K562 (cell line): ENCODE measurements around the gene MED29. TPM values are rescaled to one million over a fixed set of nuclear protein-coding genes. Genes with fewer than 3 reads are reported as not detected.

ENCODE experiments used
- ATAC-seq: fragments of 200-7000 bp; cut with Tn5 transposase; 3 replicates; pipeline ENCODE4 v1.9.1; 2020; ENCODE audit warnings: moderate library complexity
- BruUV-seq: library from RNA; stranded (reverse); fragments of 400-500 nt; replicated peaks from 2 replicates; lab custom pipeline; 2021; lab: Mats Ljungman, UMichigan
- CTCF ChIA-PET: fragments of 300-600 bp; formaldehyde crosslinking; extraction: SDS; loops from one replicate; lab custom pipeline; 2021; ENCODE audit warnings: low intra/inter-chr PET ratio; lab: Yijun Ruan, JAX
- POLR2A ChIA-PET: fragments of 300-600, 350-650 bp; sonication (Branson Sonifier 250); formaldehyde crosslinking; extraction: SDS; loops from one replicate; lab custom pipeline; 2021; ENCODE audit warnings: antibody characterized with exemption, inconsistent platforms; lab: Yijun Ruan, JAX
- DNase-seq, 4 experiments: peaks; one replicate each; pipeline versions ENCODE4 v3.0.0 to v3.0.0-alpha.2; 2011 to 2018; ENCODE audit warnings: low spot score in 3 of 4, mixed read lengths in 3 of 4; ENCODE audit errors: extremely low read depth in 1 of 4
- FAIRE-seq: peaks from 2 replicates; lab custom pipeline; 2011; peaks lifted over from hg19 to GRCh38; lab: Jason Lieb, UNC
- H2AFZ ChIP-seq: 2 replicates; pipeline ENCODE4 v1.6.0; 2011; ENCODE audit warnings: low read depth, low read length, control low read depth, inconsistent platforms
- H3K27ac ChIP-seq: fragments of 200-600 bp; 3 replicates; pipeline ENCODE4 v1.8.0; 2011; ENCODE audit warnings: low read depth, mild to moderate bottlenecking, control low read depth, inconsistent platforms, low read length, moderate library complexity, mixed read lengths; ENCODE audit errors: extremely low read depth
- H3K27me3 ChIP-seq, 2 experiments: fragments of 300-600 bp in 1 of 2; 2 replicates in 1 of 2; 3 replicates in 1 of 2; pipeline versions ENCODE4 v1.6.0 to v1.8.0; 2011; ENCODE audit warnings: inconsistent platforms in 2 of 2, low read length in 2 of 2, mild to moderate bottlenecking in 1 of 2, mixed read lengths in 1 of 2, moderate library complexity in 1 of 2; ENCODE audit not compliant: control insufficient read depth in 2 of 2, insufficient read depth in 2 of 2
- H3K36me3 ChIP-seq: fragments of 300-600 bp; 3 replicates; pipeline ENCODE4 v1.8.0; 2011; ENCODE audit warnings: mild to moderate bottlenecking, low read length, inconsistent platforms; ENCODE audit not compliant: control insufficient read depth, insufficient read depth
- H3K4me1 ChIP-seq, 2 experiments: fragments of 200-600 bp in 1 of 2; replicated peaks in 1 of 2; 2 replicates in 1 of 2; 3 replicates in 1 of 2; pipeline versions ENCODE4 v1.5.1 to v1.8.0; 2011; ENCODE audit warnings: inconsistent platforms in 2 of 2, low read length in 2 of 2, mild to moderate bottlenecking in 1 of 2, mixed read lengths in 1 of 2, moderate library complexity in 1 of 2; ENCODE audit not compliant: control insufficient read depth in 2 of 2, insufficient read depth in 2 of 2
- H3K4me2 ChIP-seq: 2 replicates; pipeline ENCODE4 v1.6.1; 2011; ENCODE audit warnings: low read length, control low read depth, inconsistent platforms, mixed read lengths; ENCODE audit not compliant: insufficient read depth
- H3K4me3 ChIP-seq: fragments of 200-600 bp; sonication (generic), shearing (Covaris generic); 2 replicates; pipeline ENCODE4 v1.5.1; 2016; ENCODE audit warnings: control low read depth, inconsistent platforms
- H3K79me2 ChIP-seq: fragments of 200-600 bp; 3 replicates; pipeline ENCODE4 v1.8.0; 2011; ENCODE audit warnings: low read length, inconsistent platforms; ENCODE audit not compliant: control insufficient read depth, insufficient read depth
- H3K9ac ChIP-seq, 2 experiments: 2 replicates each; pipeline versions ENCODE4 v1.6.0 to v1.6.1; 2011; ENCODE audit warnings: low read depth in 2 of 2, low read length in 2 of 2, control low read depth in 1 of 2, inconsistent platforms in 1 of 2, mild to moderate bottlenecking in 1 of 2, mixed read lengths in 1 of 2; ENCODE audit not compliant: insufficient read depth in 1 of 2
- H3K9me1 ChIP-seq: one replicate; pipeline ENCODE4 v1.6.0; 2011; ENCODE audit warnings: inconsistent platforms, mild to moderate bottlenecking, low read length, moderate library complexity; ENCODE audit not compliant: control insufficient read depth, insufficient read depth
- H3K9me3 ChIP-seq: replicated peaks from 2 replicates; pipeline ENCODE4 v1.5.1; 2011; ENCODE audit warnings: low read depth, low read length, inconsistent platforms; ENCODE audit not compliant: control insufficient read depth, insufficient read depth
- H4K20me1 ChIP-seq: replicated peaks from 2 replicates; pipeline ENCODE4 v1.6.1; 2011; ENCODE audit warnings: low read length, inconsistent platforms, mixed read lengths; ENCODE audit not compliant: control insufficient read depth, insufficient read depth
- ATF3 ChIP-seq, 2 experiments: fragments of 450-650 bp in 1 of 2; sonication (generic) in 1 of 2; formaldehyde crosslinking in 1 of 2; IDR thresholded peaks in 1 of 2; conservative IDR thresholded peaks in 1 of 2; 2 replicates each; pipeline versions ENCODE4 v1.6.1 to v1.8.1; 2016 to 2023; ENCODE audit warnings: mild to moderate bottlenecking in 2 of 2, moderate library complexity in 2 of 2, inconsistent platforms in 1 of 2, missing genetic modification reagents in 1 of 2
- CHD7 ChIP-seq: fragments of 200-600 bp; sonication (generic); IDR thresholded peaks from one replicate; pipeline ENCODE4 v1.6.1; 2012; ENCODE audit warnings: mild to moderate bottlenecking, low read depth, low read length, inconsistent platforms
- ERF ChIP-seq: fragments of 450-650 bp; formaldehyde crosslinking; IDR thresholded peaks from 2 replicates; pipeline ENCODE4 v1.4.0; 2020; ENCODE audit warnings: mild to moderate bottlenecking, mixed read lengths
- NCOA2 ChIP-seq, 2 experiments: fragments of 450-650 bp; IDR thresholded peaks; 2 replicates each; pipeline ENCODE4 v1.6.1; 2018; ENCODE audit warnings: mild to moderate bottlenecking in 2 of 2, moderate library complexity in 1 of 2; ENCODE audit not compliant: partially characterized antibody in 2 of 2
- PPARD ChIP-seq: fragments of 250-450 bp; sonication (Bioruptor Pico); IDR thresholded peaks from 2 replicates; pipeline ENCODE4 v1.8.0; 2022; ENCODE audit warnings: inconsistent platforms, mild to moderate bottlenecking, moderate library complexity
- RBM15 ChIP-seq: fragments of 200-400 bp; formaldehyde crosslinking; IDR thresholded peaks from 2 replicates; pipeline ENCODE4 v1.6.1; 2018; ENCODE audit warnings: mild to moderate bottlenecking, low read length, moderate library complexity; ENCODE audit not compliant: insufficient read depth
- RNF2 ChIP-seq: sonication (generic); IDR thresholded peaks from 2 replicates; pipeline ENCODE4 v1.6.1; 2016
- SNRNP70 ChIP-seq: fragments of 200-400 bp; formaldehyde crosslinking; optimal IDR thresholded peaks from 2 replicates; pipeline ENCODE3; 2017; ENCODE audit warnings: low read depth, low read length
- ZNF174 ChIP-seq: fragments of 250-450 bp; sonication (Bioruptor Pico); IDR thresholded peaks from 2 replicates; pipeline ENCODE4 v1.4.0; 2020; ENCODE audit warnings: mild to moderate bottlenecking
- WGBS: fragments of 100-300 bp; shearing (Covaris generic); methylation state at CpG from one replicate; pipeline ENCODE4 v1.1.6; 2016; ENCODE audit warnings: low coverage, mixed read lengths; ENCODE audit not compliant: insufficient coverage; ENCODE audit errors: missing lambda C conversion rate; 5-methylcytosine and 5-hydroxymethylcytosine counted together
- in situ Hi-C: fragments of 300-500 bp; cut with MboI; formaldehyde crosslinking; loops from 4 replicates; pipeline ENCODE4 v1.15.0; 2018; ENCODE audit warnings: inconsistent platforms, mixed read lengths
- intact Hi-C: fragments of 100-400 bp; cut with micrococcal nuclease; formaldehyde crosslinking; loops from 2 replicates; pipeline ENCODE4 v1.14.2; 2022
- polyA plus RNA-seq, 8 experiments: library from polyadenylated mRNA; depleted of rRNA in 4 of 8; stranded (reverse) in 5 of 8; unstranded in 3 of 8; fragments of >200 nt; fragmentation: Nextera tagmentation in 2 of 8; fragmentation: Illumina TruSeq in 1 of 8; extraction: Ambion mirVana in 2 of 8; extraction: Trizol in 1 of 8; gene quantifications; 2 replicates each; pipeline versions ENCODE4 v1.2.1 to v1.2.3, GENCODE V29; 2011 to 2014; ENCODE audit warnings: inconsistent platforms in 1 of 8, missing spikeins in 1 of 8
- total RNA-seq, 7 experiments: library from RNA; depleted of rRNA in 6 of 7; stranded (reverse); fragments of >200 nt in 6 of 7; fragmentation: Illumina TruSeq in 2 of 7; extraction: Trizol in 2 of 7; gene quantifications; 2 replicates each; pipeline versions ENCODE4 v1.2.1 to v1.2.3, GENCODE V29; 2011 to 2021; ENCODE audit warnings: low replicate concordance in 1 of 7

Gene MED29
- total and polyA plus RNA-seq, 9 of the 15 experiments (the other 6 are each of a cell fraction or from before 2014, with no cell fraction given): 1.8 to 22.6 (median 12.4) TPM

GRCh38 chr19:39372047-39372802 is 19.0 kb upstream of the MED29 start:
- no peaks in the 10 kb centered on the region for H3K27me3 ChIP-seq
- intact Hi-C loops: no loop called here
- no peaks in the 10 kb centered on the region for H3K4me1 ChIP-seq
- BruUV-seq: no TSS peak
- H3K79me2 ChIP-seq: no peaks in the 10 kb centered on the region
- ChIA-PET CTCF (no interaction called here), POLR2A (interaction anchor here (1.0 to 1.8 kb wide), 2 partner anchors 17 to 19 kb away, joined by 3 to 5 read pairs; partner anchors contain the start of genes MED29 and PAF1)
- H3K4me3 ChIP-seq: no peak overlapping the region
- H3K4me2 ChIP-seq: no peak overlapping the region
- WGBS: 93% methylated on average over 8 of the region's 8 CpGs
- H3K9ac ChIP-seq: peak overlapping the region in 1 of 2 experiments; percentile 38; a peak in 1 of 4 replicates
- H3K27ac ChIP-seq: no peak overlapping the region
- no peak for DNase-seq
- peaks cover 3% of the 10 kb centered on the region for H3K9me1 ChIP-seq
- peaks cover 86% of the 10 kb centered on the region for H3K36me3 ChIP-seq
- no peak for ATAC-seq
- no peak for FAIRE-seq
- H2AFZ ChIP-seq: no peak overlapping the region
- in situ Hi-C loops: no loop called here
- H3K9me3 ChIP-seq: no peaks in the 10 kb centered on the region
- no peaks in the 10 kb centered on the region for H4K20me1 ChIP-seq
- TF ChIP-seq PPARD (no peak), NCOA2 (IDR thresholded peaks at IDR 0.05; ENCODE audit: partially characterized antibody in 2 of 2) (no peak), SNRNP70 (no peak), CHD7 (no peak), ZNF174 (CRISPR knock-in tag) (no peak), ATF3 (IDR thresholded peaks at IDR 0.05) (no peak), ATF3 (CRISPR knock-in tag; conservative IDR thresholded peaks at IDR 0.05) (no peak), RNF2 (no peak), RBM15 (no peak), ERF (CRISPR knock-in tag) (no peak)
